ENCODE results near the gene ANXA11. TPM values are rescaled to one million over a fixed set of nuclear protein-coding genes. Genes with fewer than 3 reads are reported as not detected.

ANXA11 gene
- total RNA-seq, 2 donors from 2014 or later = 224 to 266 TPM

- H3K36me3 ChIP-seq = peaks cover 78% of the 10 kb centered on the region
- H3K4me1 ChIP-seq = peaks cover 0 to 74% of the 10 kb centered on the region in 2 donors
Observed at GRCh38 chr10:80161321-80162083, 43.8 kb downstream of the ANXA11 start.

GRCh38 chr10:80160361-80161320, 44.7 kb downstream of the ANXA11 start:
- TF ChIP-seq, protein P1, sequence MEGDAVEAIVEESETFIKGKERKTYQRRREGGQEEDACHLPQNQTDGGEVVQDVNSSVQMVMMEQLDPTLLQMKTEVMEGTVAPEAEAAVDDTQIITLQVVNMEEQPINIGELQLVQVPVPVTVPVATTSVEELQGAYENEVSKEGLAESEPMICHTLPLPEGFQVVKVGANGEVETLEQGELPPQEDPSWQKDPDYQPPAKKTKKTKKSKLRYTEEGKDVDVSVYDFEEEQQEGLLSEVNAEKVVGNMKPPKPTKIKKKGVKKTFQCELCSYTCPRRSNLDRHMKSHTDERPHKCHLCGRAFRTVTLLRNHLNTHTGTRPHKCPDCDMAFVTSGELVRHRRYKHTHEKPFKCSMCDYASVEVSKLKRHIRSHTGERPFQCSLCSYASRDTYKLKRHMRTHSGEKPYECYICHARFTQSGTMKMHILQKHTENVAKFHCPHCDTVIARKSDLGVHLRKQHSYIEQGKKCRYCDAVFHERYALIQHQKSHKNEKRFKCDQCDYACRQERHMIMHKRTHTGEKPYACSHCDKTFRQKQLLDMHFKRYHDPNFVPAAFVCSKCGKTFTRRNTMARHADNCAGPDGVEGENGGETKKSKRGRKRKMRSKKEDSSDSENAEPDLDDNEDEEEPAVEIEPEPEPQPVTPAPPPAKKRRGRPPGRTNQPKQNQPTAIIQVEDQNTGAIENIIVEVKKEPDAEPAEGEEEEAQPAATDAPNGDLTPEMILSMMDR (IDR thresholded peaks at IDR 0.05) = no peak
- peaks cover 0 to 67% of the 10 kb centered on the region in 2 donors for H3K4me1 ChIP-seq
- peak overlapping the region; percentile 85 to 86 for H3K27ac ChIP-seq

More at GRCh38 chr10:80161321-80162083, 43.8 kb downstream of the ANXA11 start:
- Histone ChIP-seq H3K27me3 (no peaks in the 10 kb centered on the region), H3K4me3 (no peak overlapping the region), H3K9me3 (no peaks in the 10 kb centered on the region), H3K27ac (peak overlapping the region; percentile 85 to 86)
- no peak for DNase-seq (ENCODE audit: low spot score)
- TF ChIP-seq, protein P1 (IDR thresholded peaks at IDR 0.05) = peak in 1 of 2 donors; percentile 18

DNA sequence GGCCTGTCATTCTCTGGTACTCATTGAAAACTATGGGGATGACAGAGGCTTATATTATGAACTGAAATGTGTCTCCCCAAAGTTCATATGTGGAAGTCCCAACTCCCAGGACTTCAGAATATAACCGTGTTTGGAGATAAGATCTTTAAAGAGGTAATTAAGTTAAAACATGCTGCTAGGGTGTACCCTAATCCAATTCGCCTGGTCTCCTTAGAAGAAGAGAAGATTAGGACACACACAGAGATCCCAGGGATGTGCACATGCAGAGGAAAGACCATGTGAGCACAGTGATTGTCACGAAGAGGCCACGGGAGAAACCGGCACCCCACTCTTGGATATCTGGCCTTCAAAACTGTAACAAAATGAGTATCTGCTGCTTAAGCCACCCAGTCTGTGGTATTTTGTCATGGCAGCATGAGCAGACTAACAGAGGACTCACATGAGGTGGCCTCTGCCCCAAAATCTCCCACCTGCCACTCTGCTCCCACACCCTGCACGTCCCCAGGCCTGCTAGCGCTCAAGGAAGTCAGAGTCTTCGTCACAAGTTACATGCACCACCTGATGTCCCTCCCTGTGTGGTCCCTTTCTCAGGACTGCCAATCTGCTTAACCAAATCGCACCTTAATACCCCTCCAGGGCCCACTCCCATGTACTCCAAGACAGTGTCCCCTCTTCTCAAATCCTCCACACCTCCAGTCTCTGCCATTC, 46.0 kb downstream of the ANXA11 start:
- H3K4me3 ChIP-seq = no peak overlapping the region
- H3K36me3 ChIP-seq = peaks cover 78% of the 10 kb centered on the region
- TF ChIP-seq, protein P1 (IDR thresholded peaks at IDR 0.05) = no peak
- no peak for DNase-seq (ENCODE audit: low spot score)
- H3K9me3 ChIP-seq = no peaks in the 10 kb centered on the region
- H3K27ac ChIP-seq = peak overlapping the region; percentile 85 to 86
- peaks cover 0 to 54% of the 10 kb centered on the region in 2 donors for H3K4me1 ChIP-seq
- H3K27me3 ChIP-seq = no peaks in the 10 kb centered on the region

More at GRCh38 chr10:80160361-80161320, 44.7 kb downstream of the ANXA11 start:
- no peak for DNase-seq (ENCODE audit: low spot score)
- Histone ChIP-seq H3K4me3 (no peak overlapping the region), H3K27me3 (no peaks in the 10 kb centered on the region), H3K9me3 (no peaks in the 10 kb centered on the region), H3K36me3 (peaks cover 78% of the 10 kb centered on the region)

DNA sequence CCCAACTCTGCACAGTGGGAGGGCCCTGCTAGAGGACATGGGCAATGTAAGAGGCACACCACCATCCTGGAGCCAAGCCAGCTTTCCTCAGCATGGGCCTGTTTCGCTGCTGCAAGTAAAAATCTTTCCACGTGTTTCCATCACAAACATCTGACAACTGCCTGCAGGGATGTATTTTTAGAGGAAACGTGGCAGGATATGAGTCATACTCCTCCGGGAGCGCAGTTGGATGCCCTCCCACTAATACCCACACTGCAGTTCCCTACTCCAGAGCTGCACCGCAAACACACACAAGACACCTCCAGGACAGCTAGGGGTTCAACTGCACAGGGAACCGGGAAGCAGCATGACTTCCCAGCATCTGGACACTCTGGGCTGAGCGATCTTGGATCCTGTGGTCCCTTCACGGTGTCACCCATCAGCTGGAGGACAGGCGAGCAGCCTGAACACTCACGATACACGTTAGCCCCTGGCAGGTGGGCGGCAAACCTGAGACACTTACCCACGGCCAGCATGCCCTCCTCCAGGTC, 46.7 kb downstream of the ANXA11 start:
- Histone ChIP-seq H3K4me3 (no peak overlapping the region), H3K4me1 (peaks cover 0 to 47% of the 10 kb centered on the region in 2 donors), H3K9me3 (no peaks in the 10 kb centered on the region), H3K27me3 (no peaks in the 10 kb centered on the region), H3K27ac (peak overlapping the region; percentile 85 to 86), H3K36me3 (peaks cover 77% of the 10 kb centered on the region)
- TF ChIP-seq, protein P1 (IDR thresholded peaks at IDR 0.05) = no peak
- DNase-seq (ENCODE audit: low spot score) = peak; percentile 94

GRCh38 chr10:80158126-80158525, 47.2 kb downstream of the ANXA11 start:
- no peak overlapping the region for H3K4me3 ChIP-seq
- H3K9me3 ChIP-seq = no peaks in the 10 kb centered on the region
- H3K27ac ChIP-seq = peak overlapping the region; percentile 85 to 86
- H3K4me1 ChIP-seq = peaks cover 0 to 44% of the 10 kb centered on the region in 2 donors
- peaks cover 77% of the 10 kb centered on the region for H3K36me3 ChIP-seq
- H3K27me3 ChIP-seq = no peaks in the 10 kb centered on the region
- TF ChIP-seq, protein P1 (IDR thresholded peaks at IDR 0.05) = no peak
- no peak for DNase-seq (ENCODE audit: low spot score)

Data from right atrium auricular region (tissue), 2 donors.